K562 (cell line): Measurements from ENCODE around the gene OR6S1. TPM values are rescaled to one million over a fixed set of nuclear protein-coding genes. Genes with fewer than 3 reads are reported as not detected.
A peak's percentile ranks its signal among the peaks of the same experiment; 100 is the strongest.

Source experiments
- BRF1 ChIP-seq: IDR thresholded peaks from 3 replicates; pipeline ENCODE4 v1.6.1; 2011; ENCODE audit warnings: borderline replicate concordance, mild to moderate bottlenecking; ENCODE audit not compliant: insufficient read length; ENCODE audit errors: extremely low read depth
- EZH2 ChIP-seq: IDR thresholded peaks from 2 replicates; pipeline ENCODE4 v1.6.1; 2012; ENCODE audit warnings: low read depth, mild to moderate bottlenecking, inconsistent platforms, low read length, borderline replicate concordance
- FOXA1 ChIP-seq: fragments of 450-650 bp; IDR thresholded peaks from 2 replicates; pipeline ENCODE4 v1.6.1; 2016; ENCODE audit warnings: mild to moderate bottlenecking, borderline replicate concordance
- HCFC1 ChIP-seq: IDR thresholded peaks from 2 replicates; pipeline ENCODE4 v1.6.1; 2012; ENCODE audit warnings: low read depth, low read length, improper control_type of control experiment
- HNRNPL ChIP-seq: fragments of 200-400 bp; formaldehyde crosslinking; IDR thresholded peaks from 2 replicates; pipeline ENCODE4 v1.6.1; 2017; ENCODE audit warnings: low read depth, mild to moderate bottlenecking, low read length
- HNRNPLL ChIP-seq: fragments of 200-400 bp; formaldehyde crosslinking; IDR thresholded peaks from 2 replicates; pipeline ENCODE4 v1.6.1; 2017; ENCODE audit warnings: low read length, low read depth, mild to moderate bottlenecking; ENCODE audit not compliant: poor library complexity, severe bottlenecking
- IFI16 ChIP-seq: fragments of 250-450 bp; sonication (Bioruptor Pico); IDR thresholded peaks from 2 replicates; pipeline ENCODE4 v2.1.2; 2022; ENCODE audit warnings: mild to moderate bottlenecking, inconsistent platforms
- ILK ChIP-seq: fragments of 450-650 bp; IDR thresholded peaks from 2 replicates; pipeline ENCODE4 v1.6.1; 2016; ENCODE audit warnings: missing genetic modification characterization, low read depth, mild to moderate bottlenecking, missing compliant biosample characterization, moderate library complexity, borderline replicate concordance
- IRF2 ChIP-seq: sonication (generic); formaldehyde crosslinking; IDR thresholded peaks from 2 replicates; pipeline ENCODE4 v1.8.1; 2022; ENCODE audit warnings: mild to moderate bottlenecking, missing genetic modification reagents
- MEF2D ChIP-seq: conservative IDR thresholded peaks from 2 replicates; pipeline ENCODE4 v1.6.1; 2016; ENCODE audit warnings: low read depth, missing genetic modification characterization, missing compliant biosample characterization
- MYNN ChIP-seq, 2 experiments: sonication (generic); formaldehyde crosslinking in 1 of 2; IDR thresholded peaks; 2 replicates each; pipeline versions ENCODE4 v1.5.0 to v1.6.1; 2016 to 2020; ENCODE audit warnings: antibody characterized with exemption in 1 of 2, missing genetic modification reagents in 1 of 2
- NCOA2 ChIP-seq, 2 experiments: fragments of 450-650 bp; IDR thresholded peaks; 2 replicates each; pipeline ENCODE4 v1.6.1; 2018; ENCODE audit warnings: mild to moderate bottlenecking in 2 of 2, moderate library complexity in 1 of 2; ENCODE audit not compliant: partially characterized antibody in 2 of 2
- NFE2L1 ChIP-seq: fragments of 450-650 bp; IDR thresholded peaks from 2 replicates; pipeline ENCODE4 v1.6.1; 2016; ENCODE audit warnings: missing genetic modification characterization, low read depth, mild to moderate bottlenecking, missing compliant biosample characterization, moderate library complexity, borderline replicate concordance
- POLR2B ChIP-seq: fragments of 450-650 bp; IDR thresholded peaks from 2 replicates; pipeline ENCODE4 v1.6.1; 2018; ENCODE audit warnings: low read depth; ENCODE audit not compliant: partially characterized antibody
- POLR3A ChIP-seq: IDR thresholded peaks from 2 replicates; pipeline ENCODE4 v1.6.1; 2011; ENCODE audit warnings: borderline replicate concordance, mild to moderate bottlenecking, moderate library complexity; ENCODE audit not compliant: insufficient read length, insufficient read depth; ENCODE audit errors: extremely low read depth
- SIN3A ChIP-seq, 2 experiments: fragments of 150-350 bp in 1 of 2; IDR thresholded peaks; 2 replicates each; pipeline ENCODE4 v1.6.1; 2011 to 2016; ENCODE audit warnings: borderline replicate concordance in 2 of 2, low read depth in 2 of 2, low read length in 2 of 2, mild to moderate bottlenecking in 2 of 2, moderate library complexity in 2 of 2; ENCODE audit not compliant: control insufficient read depth in 1 of 2
- SMARCC2 ChIP-seq: fragments of 450-650 bp; IDR thresholded peaks from 2 replicates; pipeline ENCODE4 v1.6.1; 2017; ENCODE audit warnings: antibody characterized with exemption, moderate library complexity, mild to moderate bottlenecking, low read depth
- ZBTB17 ChIP-seq: fragments of 450-650 bp; formaldehyde crosslinking; IDR thresholded peaks from 2 replicates; pipeline ENCODE4 v1.4.0; 2020; ENCODE audit warnings: mild to moderate bottlenecking
- ZNF766 ChIP-seq: fragments of 200-800 bp; sonication (Bioruptor generic); conservative IDR thresholded peaks from 2 replicates; pipeline ENCODE4 v1.6.1; 2016; ENCODE audit warnings: missing genetic modification characterization, missing compliant biosample characterization
- polyA plus RNA-seq, 8 experiments: library from polyadenylated mRNA; depleted of rRNA in 4 of 8; stranded (reverse) in 5 of 8; unstranded in 3 of 8; fragments of >200 nt; fragmentation: Nextera tagmentation in 2 of 8; fragmentation: Illumina TruSeq in 1 of 8; extraction: Ambion mirVana in 2 of 8; extraction: Trizol in 1 of 8; gene quantifications; 2 replicates each; pipeline versions ENCODE4 v1.2.1 to v1.2.3, GENCODE V29; 2011 to 2014; ENCODE audit warnings: inconsistent platforms in 1 of 8, missing spikeins in 1 of 8
- total RNA-seq, 7 experiments: library from RNA; depleted of rRNA in 6 of 7; stranded (reverse); fragments of >200 nt in 6 of 7; fragmentation: Illumina TruSeq in 2 of 7; extraction: Trizol in 2 of 7; gene quantifications; 2 replicates each; pipeline versions ENCODE4 v1.2.1 to v1.2.3, GENCODE V29; 2011 to 2021; ENCODE audit warnings: low replicate concordance in 1 of 7
- TF ChIP-seq, protein P1 (sequence below): fragments of 250-450 bp; sonication (Bioruptor Pico); IDR thresholded peaks from 2 replicates; pipeline ENCODE4 v1.5.0; 2021; ENCODE audit warnings: mild to moderate bottlenecking, borderline replicate concordance
- TF ChIP-seq, protein P2 (sequence below): fragments of 250-450 bp; sonication (Bioruptor Pico); IDR thresholded peaks from 2 replicates; pipeline ENCODE4 v1.4.0; 2020; ENCODE audit warnings: borderline replicate concordance
- TF ChIP-seq, protein P3 (sequence below): fragments of 450-650 bp; formaldehyde crosslinking; conservative IDR thresholded peaks from 2 replicates; pipeline ENCODE4 v1.4.0; 2022; ENCODE audit warnings: mild to moderate bottlenecking, missing genetic modification characterization

Gene OR6S1
- total and polyA plus RNA-seq, 9 of the 15 experiments (the other 6 are each of a cell fraction or from before 2014, with no cell fraction given): not detected

DNA sequence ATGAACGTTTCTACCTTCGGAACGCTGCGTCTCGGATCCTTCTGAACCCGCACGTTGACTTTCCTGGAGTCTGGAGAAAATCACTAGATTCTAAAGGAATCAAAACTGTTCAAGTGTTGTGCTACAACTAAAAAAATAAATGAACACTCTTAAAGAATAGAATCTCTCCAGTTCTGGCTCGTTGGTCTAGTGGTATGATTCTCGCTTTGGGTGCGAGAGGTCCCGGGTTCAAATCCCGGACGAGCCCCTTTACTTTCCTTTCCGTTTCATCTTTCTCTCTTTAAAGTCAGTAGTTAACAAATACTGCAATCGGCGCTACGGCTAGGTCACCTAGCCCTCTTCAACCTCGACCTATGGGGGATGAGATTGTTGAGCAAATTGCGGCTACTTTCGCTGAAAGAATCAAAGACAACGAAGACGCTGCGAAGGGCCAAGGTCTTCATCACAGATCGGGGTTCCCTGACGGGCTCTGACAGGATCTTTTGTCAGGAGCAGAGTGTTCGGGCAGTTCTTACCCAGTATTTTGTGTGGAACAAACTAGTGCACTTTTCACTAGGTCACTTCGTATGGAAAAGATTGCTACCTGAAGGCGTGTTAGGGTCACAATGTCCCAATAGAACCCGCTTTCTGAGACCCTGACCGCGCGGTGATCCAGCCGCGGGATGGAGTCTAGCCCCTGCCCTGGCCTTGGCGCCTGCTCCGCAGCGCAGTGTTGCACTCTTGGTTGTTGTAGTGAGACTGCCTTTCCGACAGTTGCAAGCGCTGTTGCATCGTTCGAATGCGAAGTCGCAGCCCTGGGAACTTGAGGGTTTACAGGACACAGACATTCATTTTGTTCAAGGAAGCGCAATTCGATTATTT lies 8.4 kb downstream of the OR6S1 start (continued):
- TF ChIP-seq, protein P1, sequence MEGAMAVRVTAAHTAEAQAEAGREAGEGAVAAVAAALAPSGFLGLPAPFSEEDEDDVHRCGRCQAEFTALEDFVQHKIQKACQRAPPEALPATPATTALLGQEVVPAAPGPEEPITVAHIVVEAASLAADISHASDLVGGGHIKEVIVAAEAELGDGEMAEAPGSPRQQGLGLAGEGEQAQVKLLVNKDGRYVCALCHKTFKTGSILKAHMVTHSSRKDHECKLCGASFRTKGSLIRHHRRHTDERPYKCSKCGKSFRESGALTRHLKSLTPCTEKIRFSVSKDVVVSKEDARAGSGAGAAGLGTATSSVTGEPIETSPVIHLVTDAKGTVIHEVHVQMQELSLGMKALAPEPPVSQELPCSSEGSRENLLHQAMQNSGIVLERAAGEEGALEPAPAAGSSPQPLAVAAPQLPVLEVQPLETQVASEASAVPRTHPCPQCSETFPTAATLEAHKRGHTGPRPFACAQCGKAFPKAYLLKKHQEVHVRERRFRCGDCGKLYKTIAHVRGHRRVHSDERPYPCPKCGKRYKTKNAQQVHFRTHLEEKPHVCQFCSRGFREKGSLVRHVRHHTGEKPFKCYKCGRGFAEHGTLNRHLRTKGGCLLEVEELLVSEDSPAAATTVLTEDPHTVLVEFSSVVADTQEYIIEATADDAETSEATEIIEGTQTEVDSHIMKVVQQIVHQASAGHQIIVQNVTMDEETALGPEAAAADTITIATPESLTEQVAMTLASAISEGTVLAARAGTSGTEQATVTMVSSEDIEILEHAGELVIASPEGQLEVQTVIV: no peak
- TF ChIP-seq MEF2D (no peak), BRF1 (no peak), HCFC1 (no peak), NFE2L1 (no peak), HNRNPLL (peak; percentile 95), MYNN (IDR thresholded peaks at IDR 0.05) (no peak), MYNN (CRISPR knock-in tag; IDR thresholded peaks at IDR 0.05) (no peak), EZH2 (no peak), ILK (no peak), HNRNPL (no peak), POLR2B (no peak), POLR3A (peak; percentile 85), SIN3A (IDR thresholded peaks at IDR 0.05; ENCODE audit: borderline replicate concordance in 2 of 2, control insufficient read depth in 1 of 2, low read depth in 2 of 2, low read length in 2 of 2) (no peak; a peak in 1 of 4 replicates), NCOA2 (IDR thresholded peaks at IDR 0.05; ENCODE audit: partially characterized antibody in 2 of 2) (peak in 1 of 2 experiments; percentile 67), IFI16 (CRISPR knock-in tag) (no peak), ZBTB17 (CRISPR knock-in tag) (no peak), FOXA1 (no peak), ZNF766 (CRISPR knock-in tag) (no peak), SMARCC2 (no peak), IRF2 (CRISPR knock-in tag) (no peak)
- TF ChIP-seq, protein P2, sequence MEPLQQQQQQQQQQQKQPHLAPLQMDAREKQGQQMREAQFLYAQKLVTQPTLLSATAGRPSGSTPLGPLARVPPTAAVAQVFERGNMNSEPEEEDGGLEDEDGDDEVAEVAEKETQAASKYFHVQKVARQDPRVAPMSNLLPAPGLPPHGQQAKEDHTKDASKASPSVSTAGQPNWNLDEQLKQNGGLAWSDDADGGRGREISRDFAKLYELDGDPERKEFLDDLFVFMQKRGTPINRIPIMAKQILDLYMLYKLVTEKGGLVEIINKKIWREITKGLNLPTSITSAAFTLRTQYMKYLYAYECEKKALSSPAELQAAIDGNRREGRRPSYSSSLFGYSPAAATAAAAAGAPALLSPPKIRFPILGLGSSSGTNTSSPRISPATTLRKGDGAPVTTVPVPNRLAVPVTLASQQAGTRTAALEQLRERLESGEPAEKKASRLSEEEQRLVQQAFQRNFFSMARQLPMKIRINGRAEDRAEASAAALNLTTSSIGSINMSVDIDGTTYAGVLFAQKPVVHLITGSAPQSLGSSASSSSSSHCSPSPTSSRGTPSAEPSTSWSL: no peak
- TF ChIP-seq, protein P3, sequence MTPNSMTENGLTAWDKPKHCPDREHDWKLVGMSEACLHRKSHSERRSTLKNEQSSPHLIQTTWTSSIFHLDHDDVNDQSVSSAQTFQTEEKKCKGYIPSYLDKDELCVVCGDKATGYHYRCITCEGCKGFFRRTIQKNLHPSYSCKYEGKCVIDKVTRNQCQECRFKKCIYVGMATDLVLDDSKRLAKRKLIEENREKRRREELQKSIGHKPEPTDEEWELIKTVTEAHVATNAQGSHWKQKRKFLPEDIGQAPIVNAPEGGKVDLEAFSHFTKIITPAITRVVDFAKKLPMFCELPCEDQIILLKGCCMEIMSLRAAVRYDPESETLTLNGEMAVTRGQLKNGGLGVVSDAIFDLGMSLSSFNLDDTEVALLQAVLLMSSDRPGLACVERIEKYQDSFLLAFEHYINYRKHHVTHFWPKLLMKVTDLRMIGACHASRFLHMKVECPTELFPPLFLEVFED: no peak
